ENCODE results near the gene CKM.

- TF ChIP-seq POLR2A (IDR thresholded peaks at IDR 0.05): no peak
- TF ChIP-seq CTCF (IDR thresholded peaks at IDR 0.05 in 4 of 5, conservative IDR thresholded peaks at IDR 0.05 in 1 of 5): no peak
Measured at GRCh38 chr19:45280471-45280961, 42.2 kb downstream of the CKM start.
